HL-60 (cell line): ENCODE measurements around the gene IQSEC1.

ENCODE experiments used
- DNase-seq, 2 experiments: peaks; one replicate each; pipeline ENCODE4 v3.0.0-alpha.2; 2010 to 2020; ENCODE audit warnings: low read depth in 1 of 2, low spot score in 1 of 2
- H3K27ac ChIP-seq: fragments of 250-450 bp; sonication (Bioruptor Pico); replicated peaks from 2 replicates; pipeline ENCODE4 v1.5.1; 2020; ENCODE audit warnings: mild to moderate bottlenecking, moderate library complexity
- H3K27me3 ChIP-seq: fragments of 250-450 bp; sonication (Bioruptor Pico); 2 replicates; pipeline ENCODE4 v1.5.1; 2021; ENCODE audit warnings: mild to moderate bottlenecking, moderate library complexity; ENCODE audit not compliant: insufficient read depth, poor library complexity, severe bottlenecking
- H3K4me3 ChIP-seq: replicated peaks from 2 replicates; pipeline ENCODE4 v1.5.1; 2011; ENCODE audit warnings: mild to moderate bottlenecking, control low read depth, low read length; ENCODE audit not compliant: insufficient read depth
- CTCF ChIP-seq: IDR thresholded peaks from one replicate; pipeline ENCODE4 v1.5.1; 2011; ENCODE audit warnings: low read length, control low read depth, inconsistent platforms; ENCODE audit not compliant: insufficient read depth
- GABPA ChIP-seq: IDR thresholded peaks from 2 replicates; pipeline ENCODE4 v1.6.1; 2012; ENCODE audit warnings: low read depth
- POLR2AphosphoS5 ChIP-seq: IDR thresholded peaks from 2 replicates; pipeline ENCODE4 v1.6.1; 2012; ENCODE audit warnings: low read depth
- REST ChIP-seq: IDR thresholded peaks from 2 replicates; pipeline ENCODE4 v1.6.1; 2012; ENCODE audit warnings: low read depth; ENCODE audit not compliant: insufficient replicate concordance
- SPI1 ChIP-seq: IDR thresholded peaks from 2 replicates; pipeline ENCODE4 v1.6.1; 2012; ENCODE audit warnings: low read depth, mild to moderate bottlenecking, borderline replicate concordance

Gene IQSEC1

DNA sequence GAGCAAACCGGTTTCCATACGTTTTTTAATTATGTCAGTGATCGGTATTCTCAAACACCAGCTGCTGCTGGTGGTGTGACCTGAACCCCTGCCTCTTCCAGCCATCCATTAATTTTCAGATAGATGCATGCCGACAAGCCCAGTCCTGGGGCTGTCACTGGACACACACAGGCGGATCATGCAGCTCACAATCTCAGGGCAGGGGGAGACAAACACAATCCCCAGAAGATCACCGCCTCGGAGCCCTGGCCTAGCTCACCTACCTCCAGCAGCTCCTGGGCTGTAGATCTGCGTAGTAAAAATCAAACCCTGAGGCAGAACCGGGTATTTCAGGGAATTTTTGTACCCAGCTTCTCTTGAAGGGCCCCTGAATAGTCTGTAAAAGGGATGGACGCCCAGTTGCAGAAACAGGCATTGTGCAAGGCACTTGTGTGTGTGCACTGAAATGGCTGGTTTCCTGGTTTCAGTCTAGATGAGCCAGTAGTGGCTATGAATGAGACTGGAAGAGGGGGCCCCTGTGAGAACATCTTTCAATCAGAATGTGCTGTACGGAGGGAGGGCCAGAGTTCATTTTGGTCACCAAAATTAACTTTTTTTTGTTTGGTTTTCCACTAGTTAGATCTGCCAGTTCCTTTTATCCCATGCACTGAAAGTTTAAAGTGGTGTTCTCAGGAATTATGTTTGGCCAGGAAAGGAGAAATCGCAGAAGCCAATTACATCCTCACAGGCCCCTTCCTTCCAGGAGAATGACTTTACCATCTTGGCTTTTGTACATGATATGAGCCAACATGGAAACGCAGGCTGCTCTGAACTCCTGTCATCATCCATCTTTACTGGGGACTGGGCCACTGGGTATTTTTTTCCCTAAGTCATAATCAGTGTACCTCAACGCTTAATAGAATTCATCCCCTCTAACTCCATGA is 176.9 kb downstream of the IQSEC1 start:
- H3K27ac ChIP-seq: no peak overlapping the region
- no peak for TF ChIP-seq SPI1
- DNase-seq: peak in 1 of 2 experiments; percentile 63
- H3K4me3 ChIP-seq: no peak overlapping the region
- H3K27me3 ChIP-seq: no peaks in the 10 kb centered on the region

GRCh38 chr3:12895391-12896062 is 177.7 kb downstream of the IQSEC1 start:
- DNase-seq: no peak

GRCh38 chr3:12894629-12895028 is 178.6 kb downstream of the IQSEC1 start:
- no peak for DNase-seq
- TF ChIP-seq SPI1: no peak
- TF ChIP-seq CTCF: no peak
- TF ChIP-seq REST: no peak
- TF ChIP-seq GABPA: no peak
- TF ChIP-seq POLR2AphosphoS5: no peak
- Histone ChIP-seq H3K27ac (no peak overlapping the region), H3K4me3 (no peak overlapping the region), H3K27me3 (peaks cover 10% of the 10 kb centered on the region)

More at GRCh38 chr3:12895391-12896062, 177.7 kb downstream of the IQSEC1 start:
- Histone ChIP-seq H3K4me3 (no peak overlapping the region), H3K27ac (no peak overlapping the region), H3K27me3 (peaks cover 2% of the 10 kb centered on the region)
- TF ChIP-seq SPI1: no peak
- TF ChIP-seq POLR2AphosphoS5: no peak
- TF ChIP-seq REST: no peak
- TF ChIP-seq GABPA: no peak
- TF ChIP-seq CTCF: no peak

DNA sequence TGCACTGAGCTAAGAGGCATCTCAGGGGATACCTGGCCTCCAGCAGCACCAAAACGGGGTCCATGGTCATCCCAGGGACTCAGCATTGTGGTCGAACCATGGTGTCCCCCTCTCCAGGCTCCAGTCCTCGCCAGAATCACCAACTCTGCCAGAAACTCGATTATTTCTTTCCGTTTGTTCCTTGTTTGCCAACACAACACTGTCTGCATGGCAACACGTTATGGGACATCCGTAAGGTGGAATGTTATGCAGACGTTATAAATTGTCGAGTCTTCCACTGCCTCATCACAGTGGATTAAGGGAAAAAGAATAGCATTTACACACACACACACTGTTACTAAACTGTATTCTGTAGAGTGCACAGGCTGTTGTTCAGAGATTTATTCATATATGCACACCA is 179.4 kb downstream of the IQSEC1 start:
- H3K4me3 ChIP-seq: no peak overlapping the region
- no peak for DNase-seq
- no peak overlapping the region for H3K27ac ChIP-seq
- peaks cover 14% of the 10 kb centered on the region for H3K27me3 ChIP-seq
- TF ChIP-seq REST: no peak
- no peak for TF ChIP-seq SPI1
- TF ChIP-seq POLR2AphosphoS5: no peak
- TF ChIP-seq CTCF: no peak
- TF ChIP-seq GABPA: no peak
